ENCODE results near the gene RRAGA.
"Not testable (repeated sequence)": the region's sequence is repeated elsewhere in the genome, so short reads cannot be mapped to it uniquely, and the experiment has no call there.

The RRAGA gene

GRCh38 chr9:19087106-19088000, 38.1 kb downstream of the RRAGA start:
- TF ChIP-seq CREB5 (CRISPR knock-in tag; IDR thresholded peaks at IDR 0.05; ENCODE audit: low read depth) (no peak), ISL1 (CRISPR knock-in tag; IDR thresholded peaks at IDR 0.05) (no peak), OSR1 (CRISPR knock-in tag; IDR thresholded peaks at IDR 0.05) (no peak), SNAI2 (CRISPR knock-in tag; IDR thresholded peaks at IDR 0.05) (no peak), ZNF70 (CRISPR knock-in tag; IDR thresholded peaks at IDR 0.05) (no peak)
- ATAC-seq: no peak

- not testable (repeated sequence) for ATAC-seq
These were observed 48.2 kb downstream of the RRAGA start for GRCh38 chr9:19097431-19097830.
